Measurements from ENCODE around the gene OTOG.
"Not testable (repeated sequence)": the region's sequence is repeated elsewhere in the genome, so short reads cannot be mapped to it uniquely, and the experiment has no call there.

The OTOG gene

DNA sequence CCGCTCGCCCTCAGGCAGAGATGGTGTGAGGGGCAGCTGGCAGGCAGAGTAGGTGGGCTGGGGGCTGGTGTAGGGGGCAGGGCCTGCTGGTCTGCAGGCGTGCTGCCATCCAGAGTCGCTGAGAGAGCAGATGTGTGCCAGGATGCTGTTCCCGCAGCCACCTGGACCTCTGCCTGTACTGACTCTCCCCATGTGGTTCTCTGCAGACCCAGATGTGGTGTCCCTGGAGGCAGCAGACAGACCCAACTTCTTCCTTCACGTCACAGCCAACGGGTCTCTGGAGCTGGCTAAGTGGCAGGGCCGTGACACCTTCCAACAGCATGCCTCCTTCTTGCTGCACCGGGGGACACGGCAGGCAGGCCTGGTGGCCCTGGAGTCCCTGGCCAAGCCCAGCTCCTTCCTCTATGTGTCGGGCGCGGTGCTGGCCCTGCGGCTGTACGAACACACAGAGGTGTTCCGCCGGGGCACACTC lies 58.6 kb downstream of the OTOG start:
- DNase-seq (ENCODE audit: low spot score) = no peak

DNA sequence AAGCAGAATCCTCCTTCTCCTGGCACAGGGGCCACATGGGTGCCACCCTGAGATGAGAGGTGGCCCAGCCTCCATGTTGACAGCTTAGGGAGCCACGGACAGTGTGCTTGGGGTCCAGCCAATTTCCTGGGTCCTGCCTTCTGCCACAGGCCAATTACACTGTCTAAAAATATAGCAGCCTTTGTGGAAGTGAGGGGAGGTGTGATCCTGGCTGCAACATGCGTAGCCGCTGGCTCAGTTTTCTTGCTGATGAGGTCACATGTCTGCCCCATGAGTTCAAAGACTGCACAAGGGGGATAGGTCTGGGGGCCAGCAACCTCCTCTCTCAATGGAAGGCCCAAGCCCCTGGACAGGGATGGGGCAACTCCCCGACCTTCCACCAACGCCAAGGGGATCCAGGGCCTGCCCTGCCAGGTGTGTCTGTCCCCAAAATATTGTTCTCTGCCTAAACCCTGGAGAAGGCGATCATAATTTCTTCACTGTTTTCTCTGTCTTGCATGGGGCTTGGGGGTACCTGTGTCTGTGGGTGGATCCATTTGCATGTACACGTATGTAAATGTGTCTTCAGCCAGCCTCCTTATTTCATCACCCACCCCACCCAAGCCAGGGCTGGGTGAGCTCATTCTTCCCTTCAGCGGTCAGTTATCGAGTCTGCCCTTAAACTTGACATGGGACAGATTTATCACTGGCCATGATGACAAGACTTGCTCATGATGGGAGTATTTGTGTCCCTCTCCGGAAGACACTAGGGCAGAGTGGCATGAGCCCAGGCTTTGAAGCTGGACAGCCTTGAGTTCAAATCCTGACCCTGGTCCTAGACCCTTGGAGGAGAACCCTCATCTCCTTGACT lies 59.4 kb downstream of the OTOG start:
- DNase-seq (ENCODE audit: low spot score) = no peak

DNA sequence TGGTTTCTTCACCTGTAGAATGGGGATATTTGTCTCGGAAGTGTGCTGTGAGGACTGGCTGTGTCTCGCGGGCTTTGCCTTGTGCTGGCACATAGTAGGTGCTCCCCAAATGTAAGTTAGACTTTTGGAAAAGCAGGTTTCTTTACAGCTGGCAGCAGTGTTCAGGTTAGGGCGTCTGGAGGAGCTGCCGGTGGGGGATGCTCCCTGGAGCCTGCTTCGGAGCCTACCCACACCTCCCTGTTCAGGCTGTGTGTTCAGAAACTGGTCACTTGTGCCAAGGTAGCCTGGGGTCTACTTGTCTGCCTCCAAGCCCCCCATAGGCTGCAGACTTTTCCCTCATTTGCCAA lies 60.0 kb downstream of the OTOG start:
- no peak for DNase-seq (ENCODE audit: low spot score)

DNA sequence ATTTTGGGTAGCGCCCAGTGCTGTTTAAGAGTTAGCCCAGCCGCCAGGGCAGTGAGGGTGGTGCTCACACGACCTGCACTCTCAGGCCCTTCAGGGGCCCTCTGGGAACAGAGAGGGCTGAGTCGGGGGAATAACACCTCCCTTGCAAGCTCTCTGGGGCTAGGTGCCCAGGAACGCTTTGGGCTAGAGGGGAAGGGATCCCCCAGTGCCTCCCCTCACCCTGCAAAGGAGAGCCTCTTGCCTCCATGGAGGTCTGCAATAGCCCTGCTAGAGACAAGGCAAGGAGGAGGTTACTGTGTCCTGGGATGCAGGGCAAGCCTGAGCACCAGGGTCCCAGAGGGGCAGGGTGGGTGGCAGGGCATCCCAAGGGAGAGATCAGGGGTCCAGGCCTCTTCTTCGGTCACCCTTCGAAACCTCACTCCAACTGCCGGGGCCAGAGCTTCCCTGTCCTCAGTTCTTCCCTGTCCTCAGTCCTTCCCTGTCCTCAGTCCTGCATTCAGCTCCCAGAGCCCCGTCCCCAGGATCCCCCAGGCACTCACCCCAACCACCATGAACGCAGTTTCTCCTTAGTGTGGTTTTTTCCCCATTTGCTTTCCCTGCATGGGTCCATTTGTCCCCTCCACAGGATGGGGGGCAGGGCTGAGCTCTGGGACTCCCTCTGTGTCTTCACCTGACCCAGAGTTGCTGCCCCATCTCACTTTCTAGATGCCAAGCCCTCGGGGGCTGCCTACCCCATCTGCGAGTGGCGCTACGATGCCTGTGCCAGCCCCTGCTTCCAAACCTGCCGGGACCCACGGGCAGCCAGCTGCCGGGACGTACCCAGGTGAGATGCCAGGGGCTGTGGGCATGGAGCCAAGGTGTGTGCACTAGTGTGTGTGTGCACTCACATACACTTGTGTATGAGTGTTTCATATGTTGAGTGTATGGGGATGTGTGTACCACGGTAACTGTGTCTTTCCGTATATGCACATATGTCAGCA lies 60.8 kb downstream of the OTOG start:
- DNase-seq (ENCODE audit: low spot score) = no peak

DNA sequence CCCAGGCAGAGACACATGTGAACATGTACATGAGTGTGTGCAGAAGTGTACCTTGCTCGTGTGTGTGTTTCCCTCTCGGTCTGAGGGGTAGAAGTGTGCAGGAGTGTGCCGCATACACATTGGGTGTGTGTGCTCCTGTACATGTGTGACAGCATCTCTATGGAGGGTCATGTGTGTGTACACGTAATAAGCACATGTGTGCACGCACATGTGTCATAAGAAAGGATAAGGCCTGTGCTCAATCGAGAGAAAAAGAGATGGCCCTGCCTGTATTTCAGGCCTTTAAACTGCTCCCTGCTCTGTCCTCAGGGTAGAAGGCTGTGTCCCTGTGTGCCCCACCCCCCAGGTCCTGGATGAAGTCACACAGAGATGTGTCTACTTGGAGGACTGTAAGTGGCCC lies 61.8 kb downstream of the OTOG start:
- no peak for DNase-seq (ENCODE audit: low spot score)

DNA sequence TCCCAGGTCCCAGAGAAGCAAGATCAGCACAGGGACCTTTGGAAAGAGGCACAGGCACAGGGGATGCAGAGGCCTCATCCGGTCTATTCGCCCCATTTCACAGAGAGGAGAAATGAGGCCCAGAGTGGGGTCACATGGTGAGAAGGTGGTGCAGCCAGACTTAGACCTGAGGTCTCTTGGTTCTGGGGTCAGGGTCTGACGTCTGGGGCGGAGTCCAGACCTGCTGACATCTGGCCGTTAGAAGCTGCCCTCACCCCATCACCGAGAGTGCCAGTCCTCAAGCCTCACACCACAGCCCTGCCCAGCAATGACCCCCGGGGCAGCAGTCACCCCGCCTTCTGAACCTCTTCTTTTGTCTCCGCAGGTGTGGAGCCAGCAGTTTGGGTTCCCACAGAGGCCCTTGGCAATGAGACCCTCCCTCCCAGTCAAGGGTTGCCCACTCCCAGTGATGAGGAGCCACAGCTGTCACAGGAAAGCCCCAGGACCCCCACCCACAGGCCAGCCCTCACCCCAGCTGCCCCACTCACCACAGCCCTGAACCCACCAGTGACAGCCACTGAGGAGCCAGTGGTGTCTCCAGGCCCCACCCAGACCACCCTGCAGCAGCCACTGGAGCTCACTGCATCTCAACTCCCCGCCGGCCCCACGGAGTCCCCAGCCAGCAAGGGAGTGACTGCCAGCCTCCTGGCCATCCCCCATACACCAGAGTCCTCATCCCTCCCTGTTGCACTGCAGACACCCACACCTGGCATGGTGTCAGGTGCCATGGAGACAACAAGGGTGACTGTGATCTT lies 62.4 kb downstream of the OTOG start:
- DNase-seq (ENCODE audit: low spot score) = no peak

DNA sequence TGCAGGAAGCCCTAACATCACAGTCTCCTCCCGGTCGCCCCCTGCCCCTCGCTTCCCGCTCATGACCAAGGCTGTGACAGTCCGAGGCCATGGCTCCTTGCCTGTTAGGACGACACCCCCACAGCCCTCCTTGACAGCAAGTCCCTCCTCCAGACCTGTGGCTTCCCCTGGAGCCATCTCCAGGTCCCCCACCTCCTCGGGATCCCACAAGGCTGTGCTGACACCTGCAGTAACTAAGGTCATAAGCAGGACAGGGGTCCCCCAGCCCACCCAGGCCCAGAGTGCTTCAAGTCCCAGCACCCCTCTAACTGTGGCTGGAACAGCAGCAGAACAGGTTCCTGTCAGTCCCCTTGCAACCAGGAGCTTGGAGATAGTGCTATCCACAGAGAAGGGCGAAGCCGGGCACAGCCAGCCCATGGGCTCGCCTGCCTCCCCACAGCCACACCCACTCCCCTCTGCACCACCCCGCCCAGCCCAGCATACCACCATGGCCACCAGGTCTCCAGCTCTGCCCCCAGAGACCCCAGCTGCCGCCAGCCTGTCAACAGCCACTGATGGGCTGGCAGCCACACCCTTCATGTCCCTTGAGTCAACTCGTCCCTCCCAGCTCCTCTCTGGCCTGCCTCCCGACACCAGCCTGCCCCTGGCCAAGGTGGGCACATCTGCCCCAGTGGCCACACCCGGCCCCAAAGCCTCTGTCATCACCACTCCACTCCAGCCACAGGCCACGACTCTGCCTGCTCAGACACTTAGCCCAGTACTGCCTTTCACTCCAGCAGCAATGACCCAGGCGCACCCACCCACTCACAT lies 63.2 kb downstream of the OTOG start:
- no peak for DNase-seq (ENCODE audit: low spot score)

DNA sequence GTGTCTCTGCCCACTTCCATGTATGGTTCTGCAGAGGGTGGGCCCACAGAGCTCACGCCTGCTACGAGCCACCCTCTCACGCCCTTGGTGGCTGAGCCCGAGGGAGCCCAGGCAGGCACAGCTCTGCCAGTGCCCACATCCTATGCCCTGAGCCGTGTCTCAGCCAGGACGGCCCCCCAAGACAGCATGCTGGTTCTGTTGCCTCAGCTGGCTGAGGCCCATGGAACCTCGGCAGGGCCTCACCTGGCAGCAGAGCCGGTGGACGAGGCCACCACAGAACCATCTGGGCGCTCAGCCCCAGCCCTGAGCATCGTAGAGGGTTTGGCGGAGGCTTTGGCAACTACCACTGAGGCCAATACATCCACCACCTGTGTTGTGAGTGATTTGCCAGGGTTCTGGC lies 64.0 kb downstream of the OTOG start:
- DNase-seq (ENCODE audit: low spot score) = no peak

DNA sequence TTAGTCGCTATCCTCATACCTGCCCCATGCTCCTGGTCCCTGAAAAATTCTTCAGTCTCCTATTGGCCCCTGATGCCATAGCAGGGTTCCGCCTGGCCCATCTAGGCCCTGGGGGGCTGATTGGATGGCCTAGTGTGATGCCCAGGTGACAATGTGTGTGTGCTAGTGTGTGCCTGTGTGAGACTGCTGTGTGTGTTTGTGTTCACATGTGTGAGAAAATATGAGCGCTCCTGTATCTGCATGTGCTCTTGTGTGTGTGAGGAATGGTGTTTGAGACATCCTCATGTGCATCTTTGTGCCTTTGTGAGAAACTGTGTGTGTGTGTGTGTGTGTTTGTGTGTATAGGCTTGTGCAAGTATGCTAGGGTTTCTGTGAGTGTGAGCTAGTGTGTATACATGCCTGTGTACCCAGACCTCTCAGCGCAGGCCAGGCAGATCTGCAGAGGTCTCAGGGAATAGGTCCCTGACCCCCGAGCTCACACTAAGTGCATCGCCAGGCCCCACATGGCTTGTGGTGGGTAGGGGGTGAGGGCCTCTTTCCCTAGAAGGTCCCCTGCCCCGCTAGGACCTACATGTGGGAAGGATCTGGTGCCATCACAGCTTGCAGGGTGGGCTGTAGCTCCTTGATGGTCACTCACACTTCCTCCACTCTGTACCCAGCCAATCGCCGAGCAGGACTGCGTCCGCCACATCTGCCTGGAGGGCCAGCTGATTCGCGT lies 64.6 kb downstream of the OTOG start:
- no peak for DNase-seq (ENCODE audit: low spot score)

DNA sequence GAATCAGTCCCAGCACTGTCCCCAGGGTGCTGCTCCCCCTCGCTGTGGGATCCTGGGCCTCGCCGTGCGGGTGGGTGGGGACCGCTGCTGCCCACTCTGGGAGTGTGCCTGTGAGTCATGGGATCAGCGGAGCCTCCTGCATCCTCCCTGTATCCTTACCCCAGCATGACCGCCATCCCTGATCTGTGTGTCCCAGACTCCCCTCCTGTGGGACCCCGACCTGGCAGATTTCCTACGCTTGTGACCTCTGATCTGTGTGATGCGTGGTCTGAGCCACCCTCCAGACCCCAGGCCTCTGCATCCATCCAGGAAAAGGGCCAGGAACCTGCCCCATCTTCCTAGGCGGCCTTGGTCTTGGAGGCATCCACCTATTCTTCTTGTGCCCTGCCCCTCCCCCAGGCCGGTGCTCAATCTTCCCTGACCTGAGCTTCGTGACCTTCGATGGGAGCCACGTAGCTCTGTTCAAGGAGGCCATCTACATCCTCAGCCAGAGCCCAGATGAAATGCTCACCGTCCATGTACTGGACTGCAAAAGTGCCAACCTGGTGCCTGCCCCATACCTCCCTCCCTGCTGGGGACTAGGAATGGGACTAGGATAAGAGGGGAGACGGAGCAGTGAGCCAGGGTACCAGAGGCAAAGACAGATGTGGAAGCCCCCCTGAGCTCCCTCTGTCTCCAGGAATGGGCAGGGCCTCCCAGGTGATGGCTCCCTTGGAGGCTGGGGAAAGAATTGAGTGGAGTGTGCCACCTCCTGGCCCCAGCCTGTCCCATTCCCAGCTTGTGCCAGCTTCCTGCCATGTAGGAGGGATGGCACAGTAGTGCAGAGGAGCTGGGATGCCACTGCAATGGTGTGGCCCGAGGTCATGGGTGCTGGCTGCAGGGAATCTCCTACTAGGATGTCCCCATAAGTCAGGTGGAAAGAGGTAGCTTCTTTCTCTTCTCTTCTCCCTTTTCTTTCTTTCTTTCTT lies 65.4 kb downstream of the OTOG start:
- DNase-seq (ENCODE audit: low spot score) = no peak

DNA sequence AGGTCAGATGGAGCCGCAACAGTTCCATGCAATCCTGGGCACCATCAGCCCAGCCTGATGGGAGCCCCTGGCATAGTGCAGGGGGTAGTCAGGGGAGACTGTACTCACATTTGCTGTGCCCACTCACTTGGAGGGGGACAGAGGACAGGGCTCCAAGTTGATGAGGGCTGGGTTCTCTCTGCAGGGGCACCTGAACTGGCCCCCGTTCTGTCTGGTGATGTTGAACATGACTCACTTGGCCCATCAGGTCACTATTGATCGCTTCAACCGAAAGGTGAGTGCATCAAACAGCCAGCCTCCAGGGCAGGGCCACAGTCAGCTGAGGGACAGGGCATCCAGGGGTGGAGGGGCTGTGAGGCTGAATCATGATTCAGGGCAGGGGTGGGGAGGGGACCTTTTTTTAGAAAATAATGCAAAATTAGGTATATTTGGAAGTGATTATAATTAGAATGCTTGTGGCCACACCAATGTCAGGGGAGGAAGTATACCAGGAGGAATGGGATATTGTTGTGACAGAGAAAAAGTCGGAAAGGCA lies 66.4 kb downstream of the OTOG start:
- DNase-seq (ENCODE audit: low spot score) = no peak

DNA sequence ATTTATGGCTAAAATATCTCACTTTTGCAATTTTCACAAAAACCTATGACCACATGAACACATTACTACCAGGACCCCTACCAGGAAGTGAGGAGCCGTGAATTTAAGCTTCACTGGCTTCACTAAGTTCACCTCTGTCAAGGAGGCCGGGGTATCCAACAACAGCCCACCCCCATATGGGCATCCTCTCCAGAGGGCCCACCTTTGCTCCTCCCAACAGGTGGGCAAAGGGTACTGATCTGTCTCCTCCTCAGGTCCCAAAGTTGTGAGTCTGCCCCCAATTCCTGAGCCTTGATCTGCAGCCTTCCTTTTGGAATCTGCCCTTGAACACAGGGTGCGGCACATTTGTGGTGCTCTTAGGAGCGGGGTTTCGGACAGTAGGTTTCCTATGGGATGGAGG lies 66.9 kb downstream of the OTOG start:
- DNase-seq (ENCODE audit: low spot score) = no peak

DNA sequence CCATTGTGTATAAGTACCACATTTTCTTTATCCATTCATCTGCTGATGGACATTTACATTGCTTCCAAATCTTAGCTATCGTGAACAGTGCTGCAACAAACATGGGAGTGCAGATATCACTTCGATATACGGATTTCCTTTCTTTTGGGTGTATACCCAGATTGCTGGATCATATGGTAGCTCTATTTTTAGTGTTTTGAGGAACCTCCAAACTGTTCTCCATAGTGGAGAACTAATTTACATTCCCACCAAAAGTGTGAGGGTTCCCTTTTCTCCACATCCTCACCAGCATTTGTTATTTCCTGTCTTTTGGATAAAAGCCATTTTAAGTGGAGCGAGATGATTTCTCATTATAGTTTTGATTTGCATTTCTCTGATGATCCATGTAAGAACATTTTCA lies 75.7 kb downstream of the OTOG start:
- DNase-seq (ENCODE audit: low spot score) = not testable (repeated sequence)

DNA sequence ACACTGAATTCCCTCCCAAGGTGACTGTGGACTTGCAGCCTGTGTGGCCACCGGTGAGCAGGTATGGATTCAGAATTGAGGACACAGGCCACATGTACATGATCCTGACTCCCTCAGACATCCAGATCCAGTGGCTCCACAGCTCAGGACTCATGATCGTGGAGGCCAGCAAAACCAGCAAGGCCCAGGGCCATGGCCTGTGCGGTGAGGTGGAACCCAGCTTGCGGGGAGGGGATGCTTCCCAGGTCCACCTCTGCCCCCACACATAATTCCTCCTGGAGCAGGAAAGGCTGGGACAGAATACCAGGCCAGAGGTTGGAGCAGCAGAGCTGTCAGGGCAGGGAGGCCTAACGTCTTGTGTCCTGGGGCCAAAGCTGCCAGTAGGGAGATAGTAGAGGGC lies 82.1 kb downstream of the OTOG start:
- DNase-seq (ENCODE audit: low spot score) = no peak

DNA sequence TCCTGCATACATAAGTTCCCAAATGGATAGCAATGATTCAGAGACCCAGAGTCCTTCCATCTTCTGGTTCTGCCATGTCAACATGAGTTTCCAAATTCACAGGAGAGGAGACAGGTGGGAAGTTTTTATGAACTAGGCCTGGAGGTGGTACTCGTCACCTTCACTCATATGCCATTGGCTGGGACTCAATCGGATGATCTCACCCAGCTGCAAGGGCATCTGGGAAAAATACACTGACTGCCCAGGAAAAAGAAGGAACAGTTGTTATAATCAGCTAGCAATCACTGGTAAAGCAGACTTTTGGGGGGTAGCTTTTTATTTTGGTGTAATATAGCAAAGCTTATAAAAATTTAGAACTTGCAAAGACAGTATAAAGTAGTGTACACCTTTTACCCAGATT lies 83.9 kb downstream of the OTOG start:
- no peak for DNase-seq (ENCODE audit: low spot score)

DNA sequence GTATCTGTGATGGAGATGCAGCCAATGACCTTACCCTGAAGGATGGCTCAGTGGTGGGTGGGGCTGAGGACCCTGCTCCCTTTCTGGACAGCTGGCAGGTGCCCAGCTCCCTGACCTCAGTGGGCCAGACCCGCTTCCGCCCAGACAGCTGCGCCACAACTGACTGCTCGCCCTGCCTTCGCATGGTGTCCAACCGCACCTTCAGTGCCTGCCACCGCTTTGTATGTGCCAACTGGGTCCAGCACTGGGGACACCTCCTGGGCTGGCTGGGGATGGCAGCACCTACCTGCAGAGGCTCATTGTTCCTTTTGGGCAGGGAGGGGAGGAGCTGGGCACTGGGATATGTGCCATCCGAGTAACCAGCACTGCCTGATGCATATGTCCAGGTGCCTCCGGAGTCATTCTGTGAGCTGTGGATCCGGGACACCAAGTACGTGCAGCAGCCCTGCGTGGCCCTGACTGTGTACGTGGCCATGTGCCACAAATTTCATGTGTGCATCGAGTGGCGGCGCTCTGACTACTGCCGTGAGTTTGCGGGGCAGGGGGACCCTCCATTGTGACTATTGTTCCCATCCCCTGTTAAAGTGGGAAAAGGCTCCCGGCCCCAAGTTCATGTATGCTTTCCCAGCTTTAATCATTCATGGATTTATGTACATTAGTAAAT lies 84.8 kb downstream of the OTOG start:
- no peak for DNase-seq (ENCODE audit: low spot score)

DNA sequence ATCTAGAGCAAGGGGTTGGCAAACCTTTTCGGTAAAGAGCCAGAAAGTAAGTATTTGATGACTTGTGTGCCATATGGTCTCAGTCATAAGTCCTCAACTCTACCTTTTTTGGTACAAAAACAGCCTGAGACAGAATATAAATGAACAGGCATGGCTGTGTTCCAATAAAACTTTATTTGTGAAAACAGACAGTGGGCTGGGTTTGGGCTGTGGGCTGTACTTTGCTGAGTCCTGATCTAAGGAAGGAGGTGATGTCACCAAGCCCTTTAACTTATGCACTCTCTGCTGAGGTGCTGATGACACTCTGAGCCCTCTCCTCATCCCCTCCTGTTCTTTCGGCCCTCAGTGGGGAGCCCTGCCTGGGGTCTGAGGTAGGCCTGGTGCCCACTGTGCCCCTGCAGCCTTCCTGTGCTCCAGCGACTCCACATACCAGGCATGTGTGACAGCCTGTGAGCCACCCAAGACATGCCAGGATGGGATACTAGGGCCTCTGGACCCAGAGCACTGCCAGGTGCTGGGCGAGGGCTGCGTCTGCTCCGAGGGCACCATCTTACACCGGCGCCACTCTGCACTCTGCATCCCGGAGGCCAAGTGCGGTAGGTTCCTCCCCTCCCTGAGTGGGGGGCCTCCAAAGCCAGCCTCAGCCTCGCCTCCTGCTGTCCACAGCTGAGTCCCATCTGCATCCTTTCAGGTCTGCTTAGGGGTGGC lies 86.4 kb downstream of the OTOG start:
- no peak for DNase-seq (ENCODE audit: low spot score)

Measured in SW480 (cell line).